Right renal cortex interstitium (tissue), 3 donors: ENCODE measurements around the gene PRKACA. TPM values are rescaled to one million over a fixed set of nuclear protein-coding genes. Genes with fewer than 3 reads are reported as not detected.

ENCODE experiments used
- DNase-seq, 3 donors: peaks; one replicate each; pipeline ENCODE4 v3.0.0-alpha.2; 2013; ENCODE audit warnings: low read depth in 3 of 3, low spot score in 2 of 3
- polyA plus RNA-seq, 3 donors: library from polyadenylated mRNA; unstranded; fragments of 120-200 nt; gene quantifications; one replicate each; pipeline ENCODE4 v1.2.1, GENCODE V29; 2013; ENCODE audit not compliant: insufficient read length in 3 of 3

The PRKACA gene
- polyA plus RNA-seq, 3 donors, result 82.2 to 94.4 (median 86.0) TPM

DNA sequence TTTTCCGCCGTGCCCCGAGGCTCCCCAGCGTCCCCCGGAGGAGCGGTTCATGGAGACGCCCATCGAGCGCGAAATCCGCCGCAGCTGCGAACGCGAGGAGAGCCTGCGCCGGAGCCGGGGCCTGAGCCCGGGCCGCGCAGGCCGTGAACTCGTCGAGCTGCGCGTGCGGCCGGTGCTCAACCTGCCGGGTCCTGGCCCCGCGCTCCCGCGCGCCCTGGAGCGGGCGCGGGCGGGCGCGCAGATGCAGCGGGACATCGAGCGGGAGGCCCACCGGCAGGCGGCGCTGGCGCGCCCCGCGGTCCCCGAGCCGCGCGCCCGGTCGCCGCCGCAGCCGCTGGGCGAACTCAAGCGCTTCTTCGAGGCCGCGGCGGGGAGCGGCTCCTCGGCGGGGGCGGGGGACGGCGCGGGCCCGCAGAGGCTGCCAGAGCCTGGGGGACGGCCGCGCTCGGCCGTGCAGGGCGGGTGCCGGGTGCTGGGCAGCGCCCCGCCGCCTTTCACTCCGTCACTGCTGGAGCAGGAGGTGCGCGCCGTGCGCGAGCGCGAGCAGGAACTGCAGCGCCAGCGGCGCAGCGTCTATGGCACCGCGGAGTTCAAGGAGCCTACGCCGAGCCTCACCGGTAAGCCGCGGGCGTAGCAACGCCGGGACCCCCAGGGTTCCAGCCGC is 44.2 kb downstream of the PRKACA start:
- DNase-seq, result no peak

DNA sequence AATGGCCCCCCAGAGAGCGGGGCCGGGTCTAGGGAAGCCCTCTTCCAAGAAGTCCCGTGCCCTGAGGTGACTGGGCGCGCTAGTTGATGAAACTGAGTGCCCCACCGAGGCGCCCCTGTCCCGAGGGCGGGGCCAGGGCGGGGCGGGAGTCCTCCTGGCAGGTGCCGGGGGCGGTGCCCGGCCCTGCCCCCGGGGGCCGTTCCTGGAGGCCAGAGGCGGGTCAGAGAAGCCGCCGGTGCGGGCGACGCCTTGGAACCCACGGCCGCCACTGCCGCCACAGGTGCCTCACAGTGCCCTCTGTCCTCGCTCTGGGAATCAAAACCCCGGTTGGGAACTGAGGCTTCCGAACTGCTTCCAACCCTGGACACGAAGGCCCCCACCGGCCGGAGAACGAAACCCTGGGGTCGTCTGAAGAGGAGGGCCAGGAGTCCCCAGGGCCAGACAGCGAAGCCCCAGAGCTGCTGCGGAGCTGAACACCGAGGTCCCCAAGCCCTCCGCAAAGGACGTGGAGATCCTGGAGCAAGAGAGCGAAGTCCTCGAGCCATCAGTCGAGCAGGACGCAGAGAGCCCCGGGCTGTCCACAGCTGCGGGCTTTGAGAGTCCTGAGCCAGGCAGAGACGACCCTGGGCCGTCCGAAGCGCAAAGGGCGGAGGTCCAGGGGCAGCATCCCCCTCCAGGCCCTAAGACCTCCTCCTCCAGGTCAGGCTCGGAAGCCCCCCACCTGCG is 44.9 kb downstream of the PRKACA start, which contains the start of gene MISP3:
Gene MISP3 (plus strand): TSS at position 252 of the 726 bp plus-strand sequence. CDS start 524 bp downstream, outside the sequence.
- no peak for DNase-seq

DNA sequence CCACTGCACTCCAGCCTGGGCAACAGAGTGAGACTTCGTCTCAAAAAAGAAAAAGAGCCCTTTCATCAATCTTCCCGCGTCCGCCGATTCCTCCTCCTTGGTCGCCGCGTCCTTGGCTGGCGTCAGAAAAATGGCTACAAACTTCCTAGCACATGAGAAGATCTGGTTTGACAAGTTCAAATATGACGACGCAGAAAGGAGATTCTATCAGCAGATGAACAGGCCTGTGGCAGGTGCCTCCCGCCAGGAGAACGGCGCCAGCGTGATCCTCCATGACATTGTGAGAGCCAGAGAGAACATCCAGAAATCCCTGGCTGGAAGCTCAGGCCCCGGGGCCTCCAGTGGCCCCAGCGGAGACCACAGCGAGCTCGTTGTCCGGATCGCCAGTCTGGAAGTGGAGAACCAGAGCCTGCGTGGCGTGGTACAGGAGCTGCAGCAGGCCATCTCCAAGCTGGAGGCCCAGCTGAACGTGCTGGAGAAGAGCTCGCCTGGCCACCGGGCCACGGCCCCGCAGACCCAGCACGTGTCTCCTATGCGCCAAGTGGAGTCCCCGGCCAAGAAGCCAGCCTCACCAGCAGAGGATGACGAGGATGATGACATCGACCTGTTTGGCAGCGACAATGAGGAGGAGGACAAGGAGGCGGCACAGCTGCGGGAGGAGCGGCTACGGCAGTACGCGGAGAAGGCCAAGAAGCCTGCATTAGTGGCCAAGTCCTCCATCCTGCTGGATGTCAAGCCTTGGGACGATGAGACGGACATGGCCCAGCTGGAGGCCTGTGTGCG is 47.1 kb downstream of the PRKACA start:
- DNase-seq, result no peak

DNA sequence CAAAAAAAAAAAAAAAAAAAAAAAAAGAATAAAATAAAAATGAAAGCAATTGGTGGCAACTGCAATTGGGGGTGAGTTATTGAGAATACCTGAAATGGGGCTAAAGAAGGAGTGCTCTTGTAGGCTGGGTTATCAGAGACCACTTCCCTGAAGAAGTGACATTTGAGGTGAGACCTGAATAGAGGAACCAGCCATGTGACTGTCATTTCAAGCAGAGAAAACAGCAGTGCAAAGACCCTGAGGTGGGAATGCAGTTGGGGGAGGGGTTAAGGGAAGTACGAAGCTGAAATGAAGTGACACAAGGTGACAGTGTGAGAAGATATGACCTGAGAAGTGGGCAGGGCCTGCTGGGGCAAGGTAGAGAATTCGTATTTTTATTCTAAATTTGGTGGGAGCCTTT is 51.4 kb downstream of the PRKACA start:
- no peak for DNase-seq

DNA sequence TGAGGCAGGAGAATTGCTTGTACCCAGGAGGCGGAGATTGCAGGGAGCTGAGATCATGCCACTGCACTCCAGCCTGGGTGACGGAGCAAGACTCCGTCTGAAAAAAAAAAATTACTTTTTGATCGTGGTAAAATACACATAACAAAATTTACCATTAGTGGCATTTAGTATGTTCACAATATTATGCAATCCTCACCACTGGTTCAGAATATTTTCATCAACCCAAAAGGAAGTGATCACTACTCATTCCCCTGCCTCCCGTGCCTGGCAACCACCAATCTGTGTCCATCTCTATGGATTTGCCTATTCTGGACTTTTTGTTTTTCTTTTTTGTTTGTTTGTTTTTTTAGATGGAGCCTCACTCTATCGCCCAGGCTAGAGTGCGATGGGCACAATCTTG is 54.5 kb downstream of the PRKACA start:
- DNase-seq, result no peak

DNA sequence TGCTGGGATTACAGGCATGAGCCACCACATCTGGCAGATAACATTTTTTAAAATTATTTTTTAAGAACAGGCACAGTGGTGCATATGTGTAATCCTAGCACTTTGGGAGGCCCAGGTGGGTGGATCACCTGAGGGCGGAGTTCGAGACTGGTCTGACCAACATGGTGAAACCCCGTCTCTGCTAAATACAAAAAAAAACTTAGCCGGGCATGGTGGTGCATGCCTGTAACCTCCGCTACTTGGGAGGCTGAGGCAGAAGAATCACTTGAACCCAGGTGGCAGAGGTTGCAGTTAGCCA is 55.1 kb downstream of the PRKACA start:
- DNase-seq, result no peak

DNA sequence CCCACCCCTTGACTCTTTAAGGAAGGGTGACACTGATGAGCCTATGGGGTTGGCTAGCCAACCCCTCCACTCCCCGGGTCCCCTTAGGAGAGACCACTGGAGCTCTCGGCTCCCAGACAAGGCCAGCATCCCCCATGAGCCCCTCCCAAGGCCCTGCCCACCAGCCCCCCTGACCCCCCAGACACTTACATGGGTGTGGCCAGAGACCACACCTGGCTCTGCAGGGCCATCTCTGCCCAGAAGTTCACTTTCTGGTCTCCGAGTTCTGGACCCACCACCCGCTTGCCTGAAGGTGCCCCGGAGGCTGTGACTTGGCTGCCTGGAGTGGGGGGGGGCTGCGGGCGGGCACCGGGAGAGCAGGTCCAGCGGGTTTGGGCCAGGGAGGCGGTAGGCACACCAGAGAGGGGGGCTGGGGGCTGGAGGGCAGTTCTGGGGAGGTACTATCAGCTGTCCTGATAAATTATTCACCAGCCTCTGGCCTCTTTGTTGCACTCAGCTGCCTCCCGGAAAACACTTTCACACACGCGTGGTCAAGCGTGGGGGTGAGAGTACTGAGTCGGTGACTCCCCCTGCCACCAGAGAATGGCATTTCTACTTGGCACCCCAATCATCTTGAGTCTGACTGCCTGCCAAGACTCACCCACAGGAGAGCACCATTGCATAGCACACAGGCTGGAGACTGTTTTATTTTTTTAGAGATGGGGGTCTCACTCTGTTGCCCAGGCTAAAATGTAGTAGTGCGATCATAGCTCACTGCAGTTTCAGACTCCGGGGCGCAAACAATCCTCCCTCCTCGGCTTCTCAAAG is 55.6 kb downstream of the PRKACA start, which contains the start of gene PALM3:
Gene PALM3 (minus strand): TSS at position 326 of the 807 bp plus-strand sequence. CDS start 96 bp downstream, at position 230.
- DNase-seq, result no peak

DNA sequence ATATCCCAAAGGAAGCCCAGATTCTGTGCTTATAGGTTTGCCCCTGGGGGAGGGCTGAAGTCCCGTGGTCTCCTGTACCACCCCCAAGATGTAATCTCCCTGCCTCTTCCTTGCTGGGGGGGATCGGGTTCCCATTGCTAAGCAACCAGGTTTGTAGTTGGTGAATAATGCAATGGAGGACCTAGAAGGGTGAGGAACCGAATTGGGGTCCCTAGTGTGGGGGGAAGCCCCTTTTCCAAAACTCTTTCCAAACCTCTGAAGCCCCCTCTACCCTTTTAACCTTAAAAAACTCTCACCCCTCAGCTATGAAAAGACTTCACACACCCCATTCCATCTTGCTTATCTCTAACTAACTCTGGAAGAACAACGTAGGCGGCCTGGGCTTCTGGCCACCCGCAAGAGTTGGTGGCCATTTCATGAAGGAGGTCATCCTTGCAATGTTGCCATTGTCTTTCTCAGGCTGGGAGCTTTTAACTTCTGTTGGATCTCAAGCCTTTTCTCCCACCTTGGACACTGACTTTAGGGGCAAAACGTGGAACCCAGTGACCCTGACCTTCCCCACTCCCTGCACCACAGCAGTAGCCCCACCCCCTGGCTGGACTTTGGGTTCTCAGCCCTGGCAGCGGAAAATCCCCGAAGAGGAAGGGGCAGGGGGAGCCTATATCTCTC is 56.3 kb downstream of the PRKACA start:
- DNase-seq, result no peak

DNA sequence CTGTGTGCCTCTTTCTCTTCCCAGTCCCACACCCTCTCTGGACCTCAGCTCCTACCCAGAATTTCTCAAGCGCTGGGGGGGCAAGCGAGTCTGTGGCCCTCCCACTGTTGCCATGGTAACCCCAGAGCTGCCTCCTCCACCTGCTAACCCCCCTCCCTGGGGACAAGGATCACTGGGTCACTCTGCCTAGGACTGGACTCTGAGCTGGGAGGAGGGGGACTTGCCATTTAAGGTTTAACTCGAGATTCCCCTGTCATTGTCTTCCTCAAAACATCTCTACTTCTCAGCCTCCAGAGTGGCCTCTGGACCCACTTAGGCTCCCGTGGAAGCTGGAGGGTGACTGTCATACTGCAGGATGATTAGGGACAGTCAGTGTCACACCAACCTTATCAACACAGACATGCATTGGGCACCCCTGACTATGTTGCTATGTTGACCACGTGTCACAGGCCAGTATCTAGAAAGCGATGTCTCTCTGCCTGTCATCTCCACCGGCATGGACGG is 57.9 kb downstream of the PRKACA start:
- DNase-seq, result no peak

DNA sequence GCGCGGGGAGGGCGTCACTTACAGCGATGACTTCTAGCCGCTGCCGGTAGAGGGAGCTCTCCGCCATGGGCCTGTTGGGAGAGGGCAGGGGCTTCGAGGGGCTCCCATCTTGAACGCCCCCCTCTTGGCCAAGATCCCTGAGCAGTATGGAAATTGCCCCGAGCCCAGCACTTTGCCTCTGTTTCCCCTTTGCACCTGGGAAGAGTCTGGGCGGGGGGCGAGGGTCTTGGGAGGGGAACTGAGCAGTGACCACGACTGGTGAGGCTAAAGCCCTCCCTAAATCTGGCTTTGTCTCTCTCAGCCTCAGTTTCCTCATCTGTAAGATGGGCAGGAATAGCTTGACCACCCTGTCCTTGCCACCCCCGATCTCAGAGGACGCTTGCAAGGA is 58.5 kb downstream of the PRKACA start:
- DNase-seq, result no peak

DNA sequence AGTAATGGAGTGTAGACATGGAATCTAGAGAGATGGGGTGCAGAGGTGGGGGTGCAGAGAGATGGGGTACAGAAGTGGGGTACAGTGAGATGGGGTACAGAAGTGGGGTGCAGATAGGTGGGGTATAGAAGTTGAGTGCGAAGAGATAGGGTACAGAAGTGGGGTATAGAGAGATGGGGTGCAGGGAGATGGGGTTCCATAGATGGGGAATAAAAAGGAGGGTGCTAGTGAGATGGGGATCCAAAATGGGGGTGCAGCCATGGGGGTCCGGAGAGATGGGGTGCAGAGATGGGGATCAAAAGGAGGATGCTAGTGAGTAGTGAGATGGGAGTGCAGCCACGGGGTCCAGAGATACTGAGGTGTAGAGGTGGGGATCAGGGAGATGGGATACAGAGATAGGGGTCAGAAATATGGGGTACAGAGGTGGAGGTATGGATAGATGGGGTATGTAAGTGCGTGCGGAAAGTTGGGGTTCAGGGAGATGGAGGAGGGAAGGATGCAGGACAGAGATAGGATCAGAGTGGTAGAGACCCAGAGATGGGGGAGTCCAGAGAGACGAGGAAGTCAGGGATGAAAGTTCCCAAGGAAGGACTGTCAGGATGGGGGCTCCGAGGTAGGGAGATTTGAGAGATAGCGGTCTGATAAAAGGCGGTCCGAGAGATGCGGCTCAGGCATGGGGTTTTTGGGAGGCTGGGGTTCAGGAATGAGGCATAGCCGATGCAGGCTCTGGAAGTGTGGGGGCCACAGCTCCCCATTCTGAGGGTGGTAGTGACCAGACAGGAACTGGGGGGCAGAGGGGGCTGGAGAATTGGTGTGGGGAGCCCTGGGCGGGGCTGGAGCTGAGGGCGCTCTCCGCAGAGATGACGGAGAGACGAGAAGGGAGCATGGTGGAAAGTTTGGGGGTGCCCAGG is 59.1 kb downstream of the PRKACA start:
- DNase-seq, result no peak

DNA sequence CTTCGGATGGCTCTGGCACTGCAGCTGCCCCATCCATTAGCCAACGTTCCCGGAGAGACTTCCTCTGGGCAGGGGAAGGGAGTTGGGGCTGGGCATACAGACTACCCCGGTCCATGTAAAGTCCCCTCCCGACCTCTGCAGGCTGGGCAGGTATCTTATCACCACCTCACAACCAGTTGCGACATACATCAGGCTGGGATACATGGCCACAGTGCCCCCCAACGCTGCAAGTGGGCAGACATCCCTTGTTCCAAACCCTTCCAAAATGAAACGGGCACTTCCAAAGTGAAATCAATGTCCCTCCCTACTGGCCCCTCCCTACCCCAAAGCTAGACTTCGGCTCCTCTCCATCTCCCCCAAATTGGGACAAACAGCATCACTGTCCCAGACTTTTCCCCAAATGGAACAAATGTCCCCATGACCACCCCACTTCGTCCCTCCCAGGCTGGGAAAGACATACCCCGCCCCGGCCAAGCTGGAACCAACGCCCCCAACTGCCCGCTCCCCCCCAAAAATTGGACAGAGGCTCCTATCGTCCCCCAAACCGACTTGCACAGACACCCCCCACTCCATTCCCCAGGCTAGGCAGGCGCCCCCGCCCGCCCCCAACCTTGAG is 60.7 kb downstream of the PRKACA start:
- DNase-seq, result no peak

DNA sequence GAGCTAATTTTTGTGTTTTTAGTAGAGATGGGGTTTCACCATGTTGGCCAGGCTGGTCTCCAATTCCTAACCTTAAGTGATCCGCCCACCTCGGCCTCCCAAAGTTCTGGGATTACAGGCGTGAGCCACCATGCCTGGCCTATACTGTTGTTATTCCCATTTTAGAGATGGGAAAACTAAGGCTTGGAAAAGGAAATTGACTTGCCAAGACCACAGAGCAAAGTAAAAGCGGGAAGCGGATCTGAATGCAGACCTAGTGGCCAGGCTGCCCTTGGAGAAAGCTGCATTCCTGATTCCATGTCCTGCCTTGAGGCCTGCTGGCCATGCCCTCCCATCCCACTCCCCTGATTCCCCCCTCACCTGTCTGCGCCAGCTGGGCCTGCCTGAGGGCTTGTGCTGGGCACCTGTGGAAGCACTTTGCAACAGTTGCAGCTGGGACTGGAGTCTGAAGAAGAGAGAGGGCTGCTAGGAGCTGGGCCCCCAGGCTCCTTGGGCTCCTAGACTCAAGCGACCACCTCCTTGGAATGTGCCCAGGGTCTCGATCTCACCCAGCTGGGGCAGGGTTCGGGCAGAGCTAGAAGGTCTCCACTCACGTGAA is 61.4 kb downstream of the PRKACA start:
- no peak for DNase-seq

DNA sequence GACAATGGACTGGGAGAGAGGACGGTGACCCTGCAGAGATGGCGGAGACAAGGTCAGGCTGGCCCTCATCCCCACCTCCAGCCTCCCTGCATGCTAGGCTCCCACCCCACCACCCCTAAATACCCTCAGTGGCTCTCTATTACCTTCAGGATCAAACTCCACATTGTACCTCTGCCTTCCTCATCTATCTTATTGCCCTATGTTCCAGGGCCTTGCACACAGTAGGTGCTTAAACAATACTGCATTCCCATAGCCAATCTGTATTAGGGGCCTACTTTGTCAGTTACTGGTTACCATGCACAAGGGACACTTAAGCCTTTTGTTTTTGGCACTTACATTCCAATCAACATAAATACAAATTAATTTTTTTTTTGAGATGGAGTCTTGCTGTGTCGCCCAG is 62.2 kb downstream of the PRKACA start:
- DNase-seq, result no peak

DNA sequence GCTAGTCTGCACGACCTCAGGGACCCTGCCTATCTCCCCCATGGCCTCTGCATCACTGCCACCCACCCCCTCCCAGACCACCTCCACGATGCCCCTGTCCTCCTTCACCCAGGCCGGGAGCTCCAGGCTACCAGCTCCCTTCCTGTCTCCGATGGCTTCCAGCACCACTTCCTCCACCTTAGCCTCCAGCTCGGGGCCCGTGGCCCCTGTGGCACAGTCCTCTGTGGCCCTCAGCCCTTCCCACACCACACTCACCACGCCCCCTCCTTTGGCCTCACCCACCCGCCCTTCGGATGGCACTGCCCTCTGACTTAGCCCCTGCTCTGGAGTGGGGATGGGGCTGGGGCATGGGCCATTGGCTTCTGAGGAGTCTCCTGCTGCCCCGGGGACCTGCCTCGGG is 62.8 kb downstream of the PRKACA start:
- DNase-seq, result no peak

DNA sequence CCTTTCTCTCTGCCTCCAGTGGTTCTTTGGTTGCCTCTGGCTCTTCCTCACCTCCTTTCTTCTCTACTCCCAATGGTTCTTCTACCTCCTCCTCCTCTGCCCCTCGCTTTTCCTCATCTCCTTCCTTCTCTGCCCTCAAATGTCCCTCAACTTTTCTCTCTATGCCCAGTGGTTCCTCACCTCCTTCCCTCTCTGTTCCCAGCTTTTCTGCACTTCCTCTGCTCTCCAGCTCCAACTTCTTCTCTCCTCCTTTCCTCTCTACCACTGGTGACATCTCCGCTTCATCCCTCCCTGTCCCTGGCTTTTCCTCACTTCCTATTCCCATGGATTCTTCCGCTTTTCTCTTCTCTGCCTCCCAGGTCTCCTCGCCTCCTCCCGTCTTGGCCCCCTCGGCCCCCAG is 63.5 kb downstream of the PRKACA start:
- no peak for DNase-seq

DNA sequence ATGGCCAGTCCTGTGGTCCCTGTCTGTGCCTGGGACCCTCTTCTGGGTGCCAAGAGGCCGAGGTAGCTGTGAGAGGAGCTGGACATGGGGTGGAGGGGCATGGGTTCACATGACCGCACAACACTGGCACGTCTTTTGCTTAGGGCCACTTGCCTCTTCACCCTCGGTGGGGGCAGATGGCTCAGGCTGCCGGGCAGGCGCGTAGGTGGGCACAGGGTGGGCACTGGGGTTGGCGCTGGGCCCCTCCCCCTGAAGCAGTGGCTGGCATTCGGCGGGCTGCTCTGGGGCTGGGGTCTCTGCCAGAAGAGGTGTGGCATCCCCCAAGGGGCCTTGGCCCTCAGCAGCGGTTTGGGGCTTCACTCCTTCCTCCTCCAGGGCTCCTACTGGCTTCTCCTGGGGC is 64.1 kb downstream of the PRKACA start:
- no peak for DNase-seq

DNA sequence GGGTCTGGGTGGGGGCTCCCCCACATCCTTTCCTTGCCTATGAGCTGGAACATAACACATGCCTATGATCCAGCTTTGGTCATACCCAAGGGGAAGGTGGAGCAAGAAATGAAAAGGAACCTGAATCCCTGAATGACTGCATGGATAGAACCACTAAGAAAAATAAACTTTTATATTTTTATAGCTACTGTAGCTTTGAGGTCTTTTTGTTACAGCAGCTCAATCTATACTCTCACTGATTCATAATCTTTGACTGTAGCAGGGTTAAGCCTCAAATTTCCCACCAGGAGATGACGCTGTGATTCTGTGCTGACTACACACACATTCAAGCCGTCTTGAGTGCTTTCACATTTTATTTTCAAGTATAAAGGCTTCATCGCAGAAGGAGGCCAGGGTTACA is 64.5 kb downstream of the PRKACA start:
- DNase-seq, result no peak
